Measurements from ENCODE around the gene PDE1A. TPM values are rescaled to one million over a fixed set of nuclear protein-coding genes. Genes with fewer than 3 reads are reported as not detected.
A peak's percentile ranks its signal among the peaks of the same experiment; 100 is the strongest.

Gene PDE1A
- total RNA-seq, 1 donor from 2014 or later = 14.5 TPM

- H3K4me3 ChIP-seq = no peak overlapping the region
- no peaks in the 10 kb centered on the region for H3K9me3 ChIP-seq
- intact Hi-C loops (cut with DNase I) = no loop called here
- no peaks in the 10 kb centered on the region for H3K27me3 ChIP-seq
- H3K4me1 ChIP-seq = no peaks in the 10 kb centered on the region
- H3K27ac ChIP-seq = no peak overlapping the region
- no peak for DNase-seq (ENCODE audit: extremely low spot score in 2 of 2)
- TF ChIP-seq POLR2AphosphoS5 (IDR thresholded peaks at IDR 0.05; ENCODE audit: insufficient read depth in 1 of 2, low read depth in 1 of 2) (no peak), CTCF (IDR thresholded peaks at IDR 0.05) (no peak), POLR2A (IDR thresholded peaks at IDR 0.05) (no peak)
- no peaks in the 10 kb centered on the region for H3K36me3 ChIP-seq
Observed at GRCh38 chr2:182259629-182260150, 167.1 kb downstream of the PDE1A start.

GRCh38 chr2:182252534-182252933 lies 174.3 kb downstream of the PDE1A start:
- Histone ChIP-seq H3K36me3 (no peaks in the 10 kb centered on the region), H3K27ac (no peak overlapping the region), H3K4me3 (no peak overlapping the region), H3K9me3 (no peaks in the 10 kb centered on the region), H3K4me1 (no peaks in the 10 kb centered on the region), H3K27me3 (no peaks in the 10 kb centered on the region)
- intact Hi-C loops (cut with DNase I) = no loop called here
- no peak for DNase-seq (ENCODE audit: extremely low spot score in 2 of 2)
- TF ChIP-seq POLR2A (IDR thresholded peaks at IDR 0.05) = no peak
- no peak for TF ChIP-seq POLR2AphosphoS5 (IDR thresholded peaks at IDR 0.05; ENCODE audit: insufficient read depth in 1 of 2, low read depth in 1 of 2)
- no peak for TF ChIP-seq CTCF (IDR thresholded peaks at IDR 0.05)

GRCh38 chr2:182248898-182249297 lies 177.9 kb downstream of the PDE1A start:
- H3K4me1 ChIP-seq = no peaks in the 10 kb centered on the region
- no peak for TF ChIP-seq POLR2AphosphoS5 (IDR thresholded peaks at IDR 0.05; ENCODE audit: insufficient read depth in 1 of 2, low read depth in 1 of 2)
- no peak for TF ChIP-seq CTCF (IDR thresholded peaks at IDR 0.05)
- no peak for TF ChIP-seq POLR2A (IDR thresholded peaks at IDR 0.05)
- no peak overlapping the region for H3K4me3 ChIP-seq
- no peaks in the 10 kb centered on the region for H3K27me3 ChIP-seq
- DNase-seq (ENCODE audit: extremely low spot score in 2 of 2) = no peak
- H3K36me3 ChIP-seq = no peaks in the 10 kb centered on the region
- H3K27ac ChIP-seq = peak overlapping the region; percentile 2
- no peaks in the 10 kb centered on the region for H3K9me3 ChIP-seq
- intact Hi-C loops (cut with DNase I) = no loop called here

GRCh38 chr2:182248362-182248761 lies 178.5 kb downstream of the PDE1A start:
- no peak for TF ChIP-seq POLR2A (IDR thresholded peaks at IDR 0.05)
- peak in 1 of 2 donors; percentile 52 for TF ChIP-seq POLR2AphosphoS5 (IDR thresholded peaks at IDR 0.05; ENCODE audit: insufficient read depth in 1 of 2, low read depth in 1 of 2)
- Histone ChIP-seq H3K27ac (peak overlapping the region; percentile 2), H3K9me3 (no peaks in the 10 kb centered on the region), H3K4me1 (no peaks in the 10 kb centered on the region), H3K27me3 (no peaks in the 10 kb centered on the region), H3K4me3 (no peak overlapping the region), H3K36me3 (no peaks in the 10 kb centered on the region)
- intact Hi-C loops (cut with DNase I) = no loop called here
- no peak for DNase-seq (ENCODE audit: extremely low spot score in 2 of 2)

GRCh38 chr2:182247831-182248230 lies 179.0 kb downstream of the PDE1A start:
- Histone ChIP-seq H3K9me3 (no peaks in the 10 kb centered on the region), H3K36me3 (no peaks in the 10 kb centered on the region), H3K27me3 (no peaks in the 10 kb centered on the region), H3K27ac (no peak overlapping the region), H3K4me1 (no peaks in the 10 kb centered on the region), H3K4me3 (no peak overlapping the region)
- intact Hi-C loops (cut with DNase I) = no loop called here
- no peak for DNase-seq (ENCODE audit: extremely low spot score in 2 of 2)
- TF ChIP-seq POLR2AphosphoS5 (IDR thresholded peaks at IDR 0.05; ENCODE audit: insufficient read depth in 1 of 2, low read depth in 1 of 2) (no peak), POLR2A (IDR thresholded peaks at IDR 0.05) (no peak), CTCF (IDR thresholded peaks at IDR 0.05) (no peak)
